Cerebellar nuclear complex (tissue), 1 donor: ENCODE results near the gene FGFR4.

Experiments
- DNase-seq, 2 experiments: peaks; one replicate each; lab custom pipeline; 2025; lab: John Stamatoyannopoulos, UW

The FGFR4 gene

DNA sequence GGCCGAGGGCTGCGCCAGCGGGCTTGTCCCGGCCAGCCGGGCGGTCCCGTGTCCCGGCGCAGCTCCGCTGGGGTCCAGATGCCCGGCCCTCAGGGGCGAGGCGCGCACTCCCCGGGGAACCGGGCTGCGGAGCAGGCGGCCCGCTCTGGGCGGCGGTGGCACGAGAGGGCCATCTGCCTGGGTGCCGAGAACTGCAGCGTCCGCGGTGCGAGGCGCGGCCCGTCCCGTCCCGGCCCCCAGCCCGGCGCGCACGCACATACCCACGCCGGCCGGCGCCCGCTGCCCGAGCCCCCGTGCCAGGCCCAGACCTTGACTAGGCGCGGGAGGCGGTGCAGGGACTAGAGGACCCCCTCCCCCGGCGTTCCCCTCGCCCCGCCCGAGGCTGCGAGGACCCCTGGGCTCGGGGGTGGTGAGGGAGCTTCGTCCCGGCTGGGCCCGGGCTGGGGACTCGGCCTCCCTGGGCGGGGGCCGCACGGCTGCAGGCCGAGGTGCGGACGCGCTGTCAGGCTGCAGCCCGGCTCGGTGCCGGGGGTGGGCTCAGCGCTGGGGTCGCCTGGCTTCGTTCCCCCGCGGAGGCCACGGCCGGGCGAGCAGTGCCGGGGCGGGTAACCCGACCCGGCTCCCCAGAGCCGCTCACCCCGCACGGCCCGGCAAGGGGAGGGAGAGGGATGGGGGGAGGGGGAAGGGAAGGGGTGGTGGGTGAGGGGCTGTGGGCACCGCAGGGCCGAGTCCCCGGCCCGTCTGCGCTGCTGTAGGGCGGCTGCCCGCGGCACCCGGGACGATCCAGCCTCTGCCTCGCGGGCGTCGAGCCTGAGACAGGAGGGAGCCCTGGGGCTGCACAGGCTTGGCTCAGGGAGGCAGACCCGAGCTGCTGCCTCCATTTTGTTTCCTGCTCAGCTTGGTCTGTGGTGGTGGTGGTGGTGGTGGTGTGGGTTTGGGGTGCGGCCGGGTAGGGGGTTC lies 45.7 kb downstream of the FGFR4 start:
- DNase-seq, result no peak

DNA sequence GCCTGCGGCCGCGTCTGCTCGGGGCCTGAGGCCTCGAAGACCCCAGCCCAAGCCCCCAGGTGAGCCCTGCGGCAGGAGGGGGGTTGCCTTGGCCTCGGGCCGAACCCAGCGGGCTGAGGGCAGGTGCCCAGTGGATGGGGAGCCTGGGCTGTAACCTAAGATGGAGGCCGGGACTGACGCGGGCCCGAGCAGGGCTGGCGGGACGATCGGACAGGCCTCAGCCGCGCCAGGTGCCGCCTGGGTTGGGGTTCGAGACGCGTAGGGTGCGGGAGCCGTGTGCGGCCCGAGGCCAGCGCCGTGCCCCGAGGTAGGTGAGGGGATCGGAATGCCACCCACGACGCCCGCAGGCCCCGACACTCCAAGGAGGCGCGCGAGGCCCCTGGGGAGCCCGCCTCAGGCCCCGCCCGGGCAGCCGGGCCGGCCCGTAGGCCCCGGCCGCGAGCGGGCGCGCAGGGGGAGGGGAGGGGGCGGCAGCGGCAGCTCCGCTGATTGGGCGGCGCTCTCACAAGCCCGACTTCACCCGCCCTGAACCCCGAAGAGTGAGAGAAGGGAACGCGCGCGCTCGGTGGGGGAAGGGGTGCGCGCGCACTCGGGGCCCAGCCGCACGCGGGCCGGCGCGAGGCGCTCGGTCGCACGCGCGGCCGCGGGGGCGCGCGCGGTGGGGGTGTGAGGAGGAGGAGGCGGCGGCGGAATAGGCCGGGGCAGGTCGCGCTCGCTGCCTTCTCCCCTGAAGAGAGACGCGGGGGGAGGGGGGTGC lies 46.6 kb downstream of the FGFR4 start, which contains the start of gene NSD1:
Gene NSD1 (plus strand): TSS at position 678 of the 757 bp plus-strand sequence. CDS start 1,331 bp downstream, outside the sequence.
- DNase-seq, result peak in 1 of 2 experiments; percentile 21

DNA sequence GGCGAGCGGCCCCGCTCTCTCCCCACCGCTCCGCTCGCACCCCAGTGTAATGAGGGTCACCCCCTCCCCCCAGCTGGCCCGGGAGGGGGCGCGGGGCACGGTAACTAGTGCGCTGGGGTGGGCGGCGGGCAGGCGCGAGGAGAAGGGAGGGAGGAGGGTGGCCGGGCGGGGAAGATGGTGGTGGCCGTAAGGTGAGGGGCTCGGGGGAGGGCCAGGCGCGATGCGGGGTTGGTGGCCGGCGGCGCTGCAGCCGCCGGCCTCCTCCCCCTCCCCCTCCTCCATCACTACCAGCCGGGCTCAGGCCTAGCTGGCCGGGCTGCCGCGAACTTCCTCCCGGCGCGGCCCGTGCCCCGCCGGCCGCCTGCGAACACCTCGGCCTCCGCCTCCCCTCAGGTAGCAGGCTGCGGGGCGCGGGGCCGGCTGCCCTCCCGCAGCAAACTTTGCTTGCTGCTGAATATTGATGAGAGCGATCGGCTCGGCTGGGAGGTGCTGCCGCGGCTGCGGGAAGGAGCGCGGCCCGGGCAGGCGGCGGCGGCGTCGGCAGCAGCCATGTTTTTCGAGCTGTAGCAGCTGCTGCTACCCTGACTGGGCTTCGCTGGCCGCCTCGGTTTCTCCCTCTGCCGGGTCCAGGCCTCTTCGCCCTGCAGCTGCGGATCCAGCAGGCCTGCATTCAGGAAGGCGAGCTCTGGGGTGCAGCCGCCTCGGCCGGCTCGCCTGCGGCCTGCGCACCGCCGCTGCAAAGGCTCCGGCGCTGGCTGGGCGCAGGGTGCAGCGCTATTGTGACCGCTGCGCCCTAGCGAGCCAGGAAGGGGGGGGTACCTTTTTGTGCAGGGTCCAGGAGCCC lies 47.4 kb downstream of the FGFR4 start:
- DNase-seq, result no peak

DNA sequence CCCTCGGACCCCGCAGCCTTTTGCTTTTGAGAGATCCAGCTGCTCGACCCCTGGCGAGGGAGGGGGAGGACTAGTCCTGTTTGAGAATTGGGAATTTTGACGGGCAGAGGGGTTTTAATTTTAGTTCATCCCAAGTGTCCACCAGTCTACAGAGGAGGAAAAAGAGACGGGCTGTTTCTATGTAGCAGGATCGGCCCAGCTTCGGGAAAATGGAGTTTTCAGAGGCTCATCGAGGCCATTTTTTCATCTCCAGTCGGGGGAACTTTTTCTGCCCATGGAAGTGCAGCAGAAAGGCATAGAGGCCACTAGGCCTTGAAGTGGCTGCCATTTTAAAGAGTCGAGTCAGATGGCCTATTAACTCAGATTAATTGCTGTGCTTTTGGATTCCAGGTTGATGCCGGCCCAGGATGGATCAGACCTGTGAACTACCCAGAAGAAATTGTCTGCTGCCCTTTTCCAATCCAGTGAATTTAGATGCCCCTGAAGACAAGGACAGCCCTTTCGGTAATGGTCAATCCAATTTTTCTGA lies 48.0 kb downstream of the FGFR4 start:
- no peak for DNase-seq

DNA sequence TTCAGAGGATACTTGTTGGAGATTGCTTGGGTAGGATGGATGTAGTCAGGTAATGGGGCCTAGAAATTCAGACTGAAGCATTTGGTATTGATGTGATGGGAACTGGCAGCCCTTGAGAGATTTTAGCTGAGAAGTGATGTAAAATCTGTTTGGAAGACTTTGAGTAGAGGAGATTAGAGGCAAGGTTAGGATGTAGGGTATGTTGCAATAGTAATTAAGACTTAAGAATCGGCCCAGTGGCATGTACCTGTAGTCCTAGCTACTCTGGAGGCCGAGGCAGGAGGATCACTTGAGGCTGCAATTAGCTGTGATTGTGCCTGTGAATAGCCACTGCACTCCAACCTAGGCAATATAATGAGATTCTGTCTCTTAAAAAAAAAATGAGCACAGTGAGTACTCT lies 53.6 kb downstream of the FGFR4 start:
- no peak for DNase-seq

DNA sequence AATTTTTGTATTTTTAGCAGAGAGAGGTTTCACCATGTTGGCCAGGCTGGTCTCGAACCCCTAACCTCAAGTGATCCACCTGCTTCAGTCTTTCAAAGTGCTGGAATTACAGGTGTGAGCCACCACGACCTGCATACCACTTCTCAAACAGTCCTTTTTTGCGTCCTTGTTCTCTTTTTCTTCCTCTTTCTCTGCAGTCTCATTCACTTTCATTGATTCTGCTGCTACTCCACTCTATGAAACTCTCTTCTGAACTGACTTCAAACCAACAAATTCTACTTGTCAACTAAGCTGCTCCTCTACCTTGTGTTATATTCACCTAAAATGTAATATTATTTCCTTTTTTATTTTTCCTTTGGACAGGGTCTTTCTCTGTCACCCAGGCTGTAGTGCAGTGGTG lies 54.8 kb downstream of the FGFR4 start:
- no peak for DNase-seq

DNA sequence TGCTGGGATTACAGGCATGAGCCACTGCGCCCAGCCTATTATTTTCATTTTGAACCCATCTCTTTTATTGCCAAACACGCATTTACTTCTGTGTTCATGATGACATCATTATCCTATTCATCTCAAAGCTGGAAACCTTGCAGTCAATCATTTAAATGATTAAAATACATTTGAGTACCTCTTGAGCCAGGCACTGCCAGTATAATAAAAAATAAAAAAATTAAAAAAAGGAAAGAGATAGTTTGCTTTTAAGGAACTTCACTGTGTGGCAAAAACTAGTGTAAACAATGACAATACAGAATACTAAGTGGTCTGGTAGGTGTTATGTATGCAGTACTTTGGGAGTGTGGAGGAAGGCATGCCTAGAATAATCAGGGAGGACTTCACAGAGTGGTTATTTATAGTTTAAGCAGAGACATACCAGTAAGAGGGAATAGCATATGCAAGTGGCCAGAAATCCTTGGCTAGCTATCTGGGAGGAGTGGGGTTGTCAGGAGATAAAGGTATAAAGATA lies 55.4 kb downstream of the FGFR4 start:
- DNase-seq, result no peak

DNA sequence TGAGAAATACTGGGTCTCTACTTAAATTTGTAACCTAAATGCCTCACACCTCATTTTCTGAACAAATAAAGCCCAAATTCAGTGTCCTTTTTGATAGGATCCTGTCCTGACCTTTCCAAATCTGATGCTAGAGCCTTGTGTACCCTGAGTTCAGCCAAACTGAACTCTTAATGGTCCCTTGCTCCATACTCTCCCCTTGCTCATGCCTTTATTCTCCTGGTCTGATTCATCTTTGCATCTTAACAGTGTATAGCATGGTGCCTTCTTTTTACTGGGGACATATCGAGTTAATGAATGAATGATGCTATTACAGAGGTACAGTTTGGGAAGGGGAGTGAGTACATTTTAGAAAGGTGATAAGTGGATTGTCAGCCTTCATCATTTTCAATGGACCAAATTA lies 56.1 kb downstream of the FGFR4 start:
- no peak for DNase-seq

DNA sequence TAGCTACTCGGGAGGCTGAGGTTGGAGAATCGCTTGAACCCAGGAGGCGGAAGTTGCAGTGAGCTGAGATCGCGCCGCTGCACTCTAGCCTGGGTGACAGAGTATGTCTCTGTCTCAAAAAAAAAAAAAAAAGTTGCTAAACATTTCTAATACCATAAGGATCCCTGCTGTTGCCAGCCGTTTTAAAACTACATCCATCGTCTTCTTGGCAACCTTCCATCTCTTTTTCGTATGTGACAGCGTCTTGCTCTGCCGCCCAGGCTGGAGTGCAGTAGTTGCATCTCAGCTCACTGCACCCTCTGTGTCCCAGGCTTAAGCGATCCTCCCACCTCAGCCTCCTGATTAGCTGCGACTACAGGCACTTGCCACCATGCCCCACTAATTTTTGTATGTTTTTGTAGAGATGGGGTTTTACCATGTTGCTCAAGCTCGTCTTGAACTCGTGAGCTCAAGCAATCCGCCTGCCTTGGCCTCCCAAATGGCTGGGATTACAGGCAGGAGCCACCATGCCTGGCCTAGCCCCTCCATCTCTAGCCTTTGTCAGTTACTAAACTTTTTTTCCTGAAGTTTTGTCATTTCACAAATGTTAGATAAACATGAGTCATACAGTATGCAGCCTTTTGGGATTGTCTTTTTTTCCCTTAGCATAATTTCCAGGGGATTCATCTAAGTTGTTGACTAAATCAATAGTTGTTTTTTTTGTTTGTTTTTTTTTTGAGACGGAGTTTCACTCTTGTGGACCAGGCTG lies 60.4 kb downstream of the FGFR4 start:
- no peak for DNase-seq
